IMR-90 (cell line): ENCODE data around the gene SLC38A9. TPM values are rescaled to one million over a fixed set of nuclear protein-coding genes. Genes with fewer than 3 reads are reported as not detected.

Experiments
- ATAC-seq: fragments of 200-7000 bp; cut with Tn5 transposase; 2 replicates; pipeline ENCODE4 v1.9.1; 2020; ENCODE audit warnings: low read depth, mild to moderate bottlenecking, moderate library complexity
- BruUV-seq: library from RNA; stranded (reverse); fragments of 400-500 nt; replicated peaks from 2 replicates; lab custom pipeline; 2021; lab: Mats Ljungman, UMichigan
- CTCF ChIA-PET: fragments of 300-600 bp; formaldehyde crosslinking; extraction: SDS; loops from one replicate; lab custom pipeline; 2021; ENCODE audit warnings: antibody characterized with exemption; lab: Yijun Ruan, JAX
- POLR2A ChIA-PET: fragments of 300-600 bp; sonication (Branson Sonifier 250); formaldehyde crosslinking; loops from one replicate; lab custom pipeline; 2022; ENCODE audit warnings: antibody characterized with exemption; ENCODE audit not compliant: unreplicated experiment; lab: Charles Lee
- DNase-seq: peaks from one replicate; pipeline ENCODE4 v3.0.0; 2013
- H2AFZ ChIP-seq: replicated peaks from 2 replicates; pipeline ENCODE3; 2013; ENCODE audit warnings: low read length, mild to moderate bottlenecking; ENCODE audit not compliant: poor library complexity
- H2AK5ac ChIP-seq: 2 replicates; pipeline ENCODE4 v1.6.1; 2013; ENCODE audit warnings: low read depth, low read length, inconsistent platforms
- H2AK9ac ChIP-seq: replicated peaks from 2 replicates; pipeline ENCODE3; 2013; ENCODE audit warnings: mild to moderate bottlenecking, low read depth, low read length, moderate library complexity; ENCODE audit not compliant: poor library complexity
- H2BK120ac ChIP-seq: 2 replicates; pipeline ENCODE4 v1.6.1; 2013; ENCODE audit warnings: low read depth, low read length, inconsistent platforms
- H2BK15ac ChIP-seq: 3 replicates; pipeline ENCODE4 v1.6.1; 2013; ENCODE audit warnings: low read depth, low read length, inconsistent platforms
- H2BK20ac ChIP-seq: 2 replicates; pipeline ENCODE4 v1.6.1; 2013; ENCODE audit warnings: low read depth, mild to moderate bottlenecking, inconsistent platforms, low read length, moderate library complexity
- H2BK5ac ChIP-seq: 2 replicates; pipeline ENCODE4 v1.6.1; 2013; ENCODE audit warnings: mild to moderate bottlenecking, low read depth, low read length, inconsistent platforms; ENCODE audit not compliant: poor library complexity, severe bottlenecking
- H3K14ac ChIP-seq: replicated peaks from 2 replicates; pipeline ENCODE4 v1.6.1; 2013; ENCODE audit warnings: low read depth, low read length, inconsistent platforms
- H3K18ac ChIP-seq: 2 replicates; pipeline ENCODE4 v1.6.1; 2013; ENCODE audit warnings: low read depth, low read length, control low read depth
- H3K23ac ChIP-seq: 2 replicates; pipeline ENCODE4 v1.6.1; 2013; ENCODE audit warnings: low read depth, low read length, inconsistent platforms
- H3K27ac ChIP-seq: 2 replicates; pipeline ENCODE4 v1.5.1; 2013; ENCODE audit warnings: mild to moderate bottlenecking, control low read depth, low read length; ENCODE audit not compliant: insufficient read depth
- H3K27me3 ChIP-seq: 2 replicates; pipeline ENCODE4 v1.6.1; 2013; ENCODE audit warnings: low read length; ENCODE audit not compliant: control insufficient read depth, insufficient read depth
- H3K36me3 ChIP-seq: 2 replicates; pipeline ENCODE4 v1.6.1; 2013; ENCODE audit warnings: low read length, mixed read lengths; ENCODE audit not compliant: control insufficient read depth, insufficient read depth
- H3K4ac ChIP-seq: 2 replicates; pipeline ENCODE4 v1.6.1; 2013; ENCODE audit warnings: low read depth, low read length, inconsistent platforms
- H3K4me1 ChIP-seq: 2 replicates; pipeline ENCODE4 v1.6.1; 2013; ENCODE audit warnings: low read length, mixed read lengths; ENCODE audit not compliant: control insufficient read depth, insufficient read depth
- H3K4me2 ChIP-seq: 2 replicates; pipeline ENCODE4 v1.6.1; 2013; ENCODE audit warnings: low read depth, mild to moderate bottlenecking, control low read depth, low read length, moderate library complexity
- H3K4me3 ChIP-seq: 2 replicates; pipeline ENCODE4 v1.5.1; 2013; ENCODE audit warnings: low read depth, mild to moderate bottlenecking, control low read depth, low read length, moderate library complexity; ENCODE audit not compliant: insufficient read depth
- H3K56ac ChIP-seq: 2 replicates; pipeline ENCODE4 v1.6.1; 2013; ENCODE audit warnings: low read length, inconsistent platforms; ENCODE audit not compliant: insufficient read depth; ENCODE audit errors: extremely low read depth
- H3K79me1 ChIP-seq, 2 experiments: 2 replicates each; pipeline ENCODE4 v1.6.1; 2013; ENCODE audit warnings: low read length in 2 of 2, inconsistent platforms in 1 of 2, low read depth in 1 of 2
- H3K9ac ChIP-seq: 2 replicates; pipeline ENCODE4 v1.6.1; 2013; ENCODE audit warnings: low read depth, low read length, control low read depth
- H3K9me1 ChIP-seq: 2 replicates; pipeline ENCODE4 v1.6.1; 2013; ENCODE audit warnings: low read length, inconsistent platforms; ENCODE audit not compliant: insufficient read depth
- H3K9me3 ChIP-seq: 2 replicates; pipeline ENCODE4 v1.6.1; 2013; ENCODE audit warnings: low read length; ENCODE audit not compliant: control insufficient read depth, insufficient read depth
- H4K20me1 ChIP-seq: 2 replicates; pipeline ENCODE4 v1.6.1; 2013; ENCODE audit warnings: low read length, inconsistent platforms; ENCODE audit not compliant: insufficient read depth
- H4K5ac ChIP-seq: 2 replicates; pipeline ENCODE4 v1.6.1; 2013; ENCODE audit warnings: mild to moderate bottlenecking, low read depth, low read length, control low read depth
- H4K8ac ChIP-seq, 2 experiments: 2 replicates each; pipeline ENCODE4 v1.6.1; 2013; ENCODE audit warnings: low read depth in 2 of 2, low read length in 2 of 2, control low read depth in 1 of 2, inconsistent platforms in 1 of 2
- H4K91ac ChIP-seq: 2 replicates; pipeline ENCODE4 v1.6.1; 2013; ENCODE audit warnings: low read depth, low read length, inconsistent platforms; ENCODE audit not compliant: insufficient read depth
- BHLHE40 ChIP-seq: fragments of 150-350 bp; IDR thresholded peaks from 2 replicates; pipeline ENCODE4 v1.6.1; 2016; ENCODE audit warnings: mild to moderate bottlenecking, low read depth, low read length
- CEBPB ChIP-seq: IDR thresholded peaks from 2 replicates; pipeline ENCODE4 v1.6.1; 2012; ENCODE audit warnings: low read depth, low read length, improper control_type of control experiment
- CHD1 ChIP-seq: IDR thresholded peaks from 2 replicates; pipeline ENCODE4 v1.6.1; 2012; ENCODE audit warnings: low read depth, low read length, improper control_type of control experiment
- CTCF ChIP-seq: conservative IDR thresholded peaks from 2 replicates; pipeline ENCODE4 v1.5.1; 2012; ENCODE audit warnings: mild to moderate bottlenecking, low read depth, low read length, improper control_type of control experiment
- FOS ChIP-seq: fragments of 150-350 bp; IDR thresholded peaks from 2 replicates; pipeline ENCODE4 v1.6.1; 2016; ENCODE audit warnings: low read depth, low read length
- MAFK ChIP-seq: IDR thresholded peaks from 2 replicates; pipeline ENCODE4 v1.6.1; 2012; ENCODE audit warnings: low read depth, low read length, improper control_type of control experiment
- MAZ ChIP-seq: IDR thresholded peaks from 2 replicates; pipeline ENCODE4 v1.6.1; 2012; ENCODE audit warnings: low read depth, mild to moderate bottlenecking, low read length, improper control_type of control experiment, moderate library complexity, borderline replicate concordance
- MXI1 ChIP-seq: IDR thresholded peaks from 2 replicates; pipeline ENCODE4 v1.6.1; 2012; ENCODE audit warnings: low read depth, mild to moderate bottlenecking, low read length, moderate library complexity, borderline replicate concordance
- NFE2L2 ChIP-seq: fragments of 150-350 bp; IDR thresholded peaks from 2 replicates; pipeline ENCODE4 v1.6.1; 2016; ENCODE audit warnings: low read depth, mild to moderate bottlenecking, low read length
- POLR2A ChIP-seq: IDR thresholded peaks from 2 replicates; pipeline ENCODE4 v1.6.1; 2012; ENCODE audit warnings: mild to moderate bottlenecking, low read depth, low read length
- RAD21 ChIP-seq: IDR thresholded peaks from 2 replicates; pipeline ENCODE4 v1.6.1; 2012; ENCODE audit warnings: low read length, improper control_type of control experiment
- RCOR1 ChIP-seq: IDR thresholded peaks from 2 replicates; pipeline ENCODE4 v1.6.1; 2012; ENCODE audit warnings: mild to moderate bottlenecking, low read length, improper control_type of control experiment; ENCODE audit not compliant: insufficient replicate concordance
- RFX5 ChIP-seq: IDR thresholded peaks from 2 replicates; pipeline ENCODE4 v1.8.0; 2012; ENCODE audit warnings: low read depth, mild to moderate bottlenecking, low read length, moderate library complexity
- SMC3 ChIP-seq: fragments of 150-350 bp; IDR thresholded peaks from 2 replicates; pipeline ENCODE4 v1.6.1; 2016; ENCODE audit warnings: low read depth, mild to moderate bottlenecking, antibody characterized with exemption, low read length, moderate library complexity
- USF2 ChIP-seq: fragments of 150-350 bp; IDR thresholded peaks from 2 replicates; pipeline ENCODE4 v1.6.1; 2017; ENCODE audit warnings: mild to moderate bottlenecking, antibody characterized with exemption, low read length, low read depth
- WGBS, 2 experiments: methylation state at CpG; one replicate each; pipeline versions ENCODE4 v1.1.5 to v1.1.7; 2013; ENCODE audit warnings: missing lambda C conversion rate in 2 of 2; ENCODE audit not compliant: insufficient read length in 1 of 2; ENCODE audit errors: extremely low coverage in 2 of 2; 5-methylcytosine and 5-hydroxymethylcytosine counted together
- dilution Hi-C: fragments of 300-500 bp; cut with HindIII; formaldehyde crosslinking; loops from one replicate; pipeline ENCODE4 v1.14.3; 2018; ENCODE audit warnings: low sequenced_read_pairs; ENCODE audit not compliant: unreplicated experiment
- in situ Hi-C: fragments of 300-500 bp; cut with MboI; formaldehyde crosslinking; loops from 3 replicates; pipeline ENCODE4 v1.14.3; 2019; ENCODE audit warnings: low sequenced_read_pairs, inconsistent platforms, mixed read lengths
- intact Hi-C: fragments of 100-400 bp; cut with micrococcal nuclease; formaldehyde crosslinking; loops from 2 replicates; pipeline ENCODE4 v1.10.0; 2022
- polyA plus RNA-seq, 3 experiments: library from polyadenylated mRNA; depleted of rRNA; stranded (reverse); fragments of >200 nt; gene quantifications; 2 replicates each; pipeline ENCODE4 v1.2.3, GENCODE V29; 2012; ENCODE audit warnings: low replicate concordance in 1 of 3
- total RNA-seq: library from RNA; depleted of rRNA; stranded (reverse); fragments of >200 nt; gene quantifications from 2 replicates; pipeline ENCODE4 v1.2.3, GENCODE V29; 2012
- TF ChIP-seq, protein P1 (sequence below): fragments of 150-350 bp; IDR thresholded peaks from 2 replicates; pipeline ENCODE4 v1.6.1; 2016; ENCODE audit warnings: low read depth, mild to moderate bottlenecking, low read length, moderate library complexity, borderline replicate concordance

SLC38A9 gene
- total and polyA plus RNA-seq, 2 of the 4 experiments (the other 2 are of a cell fraction), result 10.5 to 24.2 TPM

DNA sequence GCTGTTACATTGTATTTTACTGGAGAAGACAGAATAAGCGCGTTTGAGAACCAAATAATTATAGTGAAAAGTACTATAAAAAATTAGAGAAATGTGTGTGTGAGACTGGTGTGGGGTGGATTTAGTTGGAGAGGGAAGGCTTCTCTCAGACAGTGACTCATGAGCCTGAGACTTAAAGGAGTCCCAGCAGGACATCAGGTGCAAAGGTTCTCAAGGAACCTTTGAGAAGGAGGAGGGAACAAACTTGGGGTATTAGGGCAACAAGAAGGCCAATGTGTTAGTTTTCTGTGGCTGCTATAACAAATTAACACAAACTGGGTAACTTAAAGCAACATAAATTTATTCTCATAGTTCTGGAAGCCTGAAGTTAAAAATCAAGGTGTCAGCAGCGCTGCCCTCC is 30.7 kb upstream of the SLC38A9 start:
- Histone ChIP-seq H2BK15ac (no peak overlapping the region), H2BK20ac (no peak overlapping the region), H3K79me1 (no peaks in the 10 kb centered on the region), H3K9me1 (no peaks in the 10 kb centered on the region), H2BK5ac (no peak overlapping the region), H3K4me1 (no peaks in the 10 kb centered on the region), H3K4me3 (no peak overlapping the region), H3K4me2 (no peak overlapping the region), H3K9ac (no peak overlapping the region), H2AK9ac (no peak overlapping the region), H3K23ac (no peak overlapping the region), H3K27me3 (peaks cover 7% of the 10 kb centered on the region), H2AK5ac (no peak overlapping the region), H4K20me1 (no peaks in the 10 kb centered on the region), H4K8ac (no peak overlapping the region), H3K9me3 (no peaks in the 10 kb centered on the region), H2AFZ (no peak overlapping the region), H4K91ac (no peak overlapping the region), H3K14ac (no peak overlapping the region), H2BK120ac (no peak overlapping the region), H4K5ac (no peak overlapping the region), H3K27ac (no peak overlapping the region), H3K18ac (no peak overlapping the region), H3K56ac (no peak overlapping the region), H3K4ac (no peak overlapping the region), H3K36me3 (no peaks in the 10 kb centered on the region)
- WGBS, 2 experiments, result no CpG with 5 or more reads among the region's 3 CpGs
- dilution Hi-C loops, result no loop called here
- in situ Hi-C loops, result no loop called here
- TF ChIP-seq NFE2L2 (no peak), RCOR1 (no peak), MXI1 (no peak), RAD21 (no peak), CEBPB (no peak), USF2 (no peak), MAFK (no peak), POLR2A (no peak), RFX5 (no peak), MAZ (no peak), FOS (no peak), SMC3 (no peak), BHLHE40 (no peak), CHD1 (no peak), CTCF (no peak)
- TF ChIP-seq, protein P1, sequence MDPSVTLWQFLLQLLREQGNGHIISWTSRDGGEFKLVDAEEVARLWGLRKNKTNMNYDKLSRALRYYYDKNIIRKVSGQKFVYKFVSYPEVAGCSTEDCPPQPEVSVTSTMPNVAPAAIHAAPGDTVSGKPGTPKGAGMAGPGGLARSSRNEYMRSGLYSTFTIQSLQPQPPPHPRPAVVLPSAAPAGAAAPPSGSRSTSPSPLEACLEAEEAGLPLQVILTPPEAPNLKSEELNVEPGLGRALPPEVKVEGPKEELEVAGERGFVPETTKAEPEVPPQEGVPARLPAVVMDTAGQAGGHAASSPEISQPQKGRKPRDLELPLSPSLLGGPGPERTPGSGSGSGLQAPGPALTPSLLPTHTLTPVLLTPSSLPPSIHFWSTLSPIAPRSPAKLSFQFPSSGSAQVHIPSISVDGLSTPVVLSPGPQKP, result no peak
- no TSS peak for BruUV-seq
- ChIA-PET CTCF (no interaction called here), POLR2A (no interaction called here)
- no peak for ATAC-seq
- no peak for DNase-seq
- intact Hi-C loops, result no loop called here
